Activated gamma-delta T cell treated with Interleukin-2 at 50 U/mL for 16 hours (primary cell): ENCODE measurements around the gene METTL17.
"Not testable (repeated sequence)": the region's sequence is repeated elsewhere in the genome, so short reads cannot be mapped to it uniquely, and the experiment has no call there.

ENCODE experiments used
- DNase-seq: peaks from one replicate; pipeline ENCODE4 v3.0.0-alpha.2; 2020

Gene METTL17

DNA sequence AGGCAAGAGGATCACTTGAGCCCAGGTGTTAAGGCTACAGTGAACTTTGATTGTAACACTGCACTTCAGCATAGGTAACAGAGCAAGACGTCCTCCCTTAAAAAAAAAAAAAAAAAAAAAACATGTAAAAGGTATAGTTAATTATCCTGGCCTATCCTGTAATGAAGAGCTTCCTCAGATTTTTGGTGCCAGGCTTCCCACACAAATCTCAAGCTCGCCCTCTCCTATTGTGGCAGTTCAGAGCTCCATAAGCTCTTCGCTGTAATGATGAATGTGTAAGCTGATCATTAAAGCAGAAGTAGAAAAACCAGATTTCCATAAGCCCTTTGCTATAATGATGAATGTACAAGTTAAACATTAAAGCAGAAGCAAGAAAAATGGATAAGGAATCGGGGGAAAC, 7.3 kb downstream of the METTL17 start:
- no peak for DNase-seq

DNA sequence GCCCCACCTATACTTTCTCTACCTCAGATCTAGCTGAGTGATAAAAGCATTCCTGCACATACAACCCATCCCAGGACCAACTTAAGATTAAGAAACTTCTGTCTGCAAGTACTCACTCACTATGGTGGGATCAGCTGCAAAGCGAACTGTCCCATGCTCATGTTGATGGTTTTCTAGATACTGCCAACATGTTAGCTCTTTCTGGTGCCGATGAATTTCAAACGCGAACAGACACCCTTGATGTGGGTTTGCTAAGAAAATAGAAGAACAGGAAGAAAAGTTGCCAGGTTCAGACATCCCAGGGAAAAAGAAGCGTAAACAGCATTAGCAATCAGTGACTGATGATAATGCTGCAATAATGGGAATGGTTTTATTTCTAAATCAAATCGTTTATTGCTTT, 7.8 kb downstream of the METTL17 start:
- DNase-seq, result no peak

DNA sequence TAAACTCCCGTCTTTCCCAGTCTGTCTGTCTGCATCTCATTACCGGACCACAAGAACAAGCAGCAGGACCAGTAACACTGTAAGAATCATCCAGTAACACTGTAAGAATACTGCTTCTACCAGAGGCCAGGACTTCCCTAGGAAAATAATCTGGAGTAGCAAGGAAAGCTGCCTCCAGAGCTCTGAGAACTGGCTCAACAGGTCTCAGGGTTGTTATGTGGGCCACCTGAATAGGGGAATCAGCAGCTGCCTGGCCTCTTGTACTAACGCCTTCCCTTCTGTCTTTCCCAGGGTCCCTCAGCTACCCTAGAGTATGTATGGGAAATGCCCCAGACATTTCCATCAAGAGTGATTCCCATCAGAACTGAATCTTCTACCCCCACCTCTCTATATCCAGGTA, 8.4 kb downstream of the METTL17 start:
- DNase-seq, result no peak

DNA sequence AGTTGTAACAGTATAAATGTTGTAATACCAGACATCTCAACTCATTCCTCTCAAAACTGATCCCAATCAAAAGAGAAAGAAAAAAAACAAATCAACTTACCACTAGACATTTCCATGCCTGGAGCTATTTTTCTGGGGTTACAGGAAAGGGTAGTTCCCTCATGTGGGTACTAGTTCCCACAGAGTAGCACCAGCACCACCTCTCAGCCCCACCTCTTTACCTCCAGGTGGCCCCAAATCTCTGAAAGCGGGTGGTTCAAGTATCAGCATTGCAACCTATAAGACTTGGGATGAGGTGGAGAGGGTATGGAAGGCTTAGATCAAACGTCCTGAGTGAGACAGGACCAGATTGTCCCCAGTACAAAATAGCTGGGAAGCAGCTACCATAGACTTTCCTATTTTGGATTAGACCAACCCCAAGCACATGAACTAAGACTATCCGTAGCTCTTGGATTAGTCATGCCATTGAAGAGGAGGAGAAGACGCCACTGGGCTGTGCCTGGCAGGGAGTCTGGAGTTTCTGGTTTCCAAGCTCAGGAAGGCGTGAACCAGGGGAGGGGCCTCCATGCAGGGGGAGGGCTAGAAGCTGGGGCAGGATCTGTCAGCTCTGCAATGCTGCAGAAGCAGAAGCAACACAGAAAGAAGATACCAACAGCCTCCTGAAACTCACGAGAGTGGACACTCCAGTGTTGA, 9.0 kb downstream of the METTL17 start, which contains the start of gene SLC39A2:
Gene SLC39A2 (plus strand): TSS at position 620 of the 693 bp plus-strand sequence. CDS start 154 bp downstream, outside the sequence.
- no peak for DNase-seq

DNA sequence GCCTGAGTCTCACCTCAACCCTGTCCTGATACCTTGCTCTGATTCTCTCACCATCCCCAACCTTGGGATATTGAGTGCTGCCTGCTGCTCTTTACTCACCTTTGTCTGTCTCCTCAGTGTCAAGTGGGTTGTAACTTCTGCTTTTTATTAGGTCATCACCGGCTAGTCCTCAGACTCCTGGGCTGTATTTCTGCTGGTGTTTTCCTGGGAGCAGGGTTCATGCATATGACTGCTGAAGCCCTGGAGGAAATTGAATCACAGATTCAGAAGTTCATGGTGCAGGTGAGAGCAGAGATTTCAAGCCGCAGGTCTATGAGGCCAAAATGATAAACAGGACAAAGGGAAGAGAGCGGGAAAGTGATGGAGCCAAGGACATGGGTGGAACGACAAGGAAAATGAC, 9.8 kb downstream of the METTL17 start:
- DNase-seq, result no peak

DNA sequence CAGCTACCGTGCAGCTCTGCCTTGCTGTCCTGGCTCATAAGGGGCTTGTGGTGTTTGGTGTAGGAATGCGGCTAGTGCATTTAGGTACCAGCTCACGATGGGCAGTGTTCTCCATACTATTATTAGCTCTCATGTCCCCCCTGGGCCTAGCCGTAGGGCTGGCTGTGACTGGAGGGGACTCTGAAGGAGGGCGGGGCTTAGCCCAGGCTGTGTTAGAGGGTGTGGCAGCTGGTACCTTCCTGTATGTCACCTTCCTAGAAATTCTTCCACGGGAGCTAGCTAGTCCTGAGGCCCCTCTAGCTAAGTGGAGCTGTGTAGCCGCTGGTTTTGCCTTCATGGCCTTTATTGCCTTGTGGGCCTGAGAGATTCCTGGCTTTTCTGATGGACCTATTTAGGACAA, 11.4 kb downstream of the METTL17 start:
- DNase-seq, result no peak

DNA sequence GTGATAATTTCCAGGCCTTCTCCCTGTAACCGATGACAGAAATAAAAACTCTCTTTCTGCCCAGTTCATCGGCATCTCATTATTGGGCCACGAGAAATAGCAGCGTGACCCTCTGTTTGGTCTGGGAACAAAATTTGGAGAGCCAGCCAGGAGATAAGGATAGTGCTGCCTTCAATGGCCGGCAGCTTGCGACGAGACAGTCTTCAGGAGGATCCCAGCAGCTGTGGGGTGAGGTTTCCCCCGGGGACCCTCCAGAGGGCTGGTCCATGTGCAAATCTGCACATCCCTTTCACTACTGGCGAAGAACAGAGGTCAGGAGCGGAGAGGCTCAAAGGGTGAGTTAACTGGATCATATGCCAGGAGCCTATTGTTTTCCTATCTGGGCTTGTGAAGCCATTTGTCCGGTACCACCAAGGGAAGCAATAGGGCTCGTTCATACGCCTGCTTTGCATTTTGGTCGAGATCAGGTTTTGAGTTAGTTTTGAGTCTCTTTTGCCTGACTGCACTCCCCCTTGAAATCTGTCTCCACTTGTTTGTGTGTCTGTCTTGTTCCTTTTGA, 14.1 kb downstream of the METTL17 start:
- no peak for DNase-seq

DNA sequence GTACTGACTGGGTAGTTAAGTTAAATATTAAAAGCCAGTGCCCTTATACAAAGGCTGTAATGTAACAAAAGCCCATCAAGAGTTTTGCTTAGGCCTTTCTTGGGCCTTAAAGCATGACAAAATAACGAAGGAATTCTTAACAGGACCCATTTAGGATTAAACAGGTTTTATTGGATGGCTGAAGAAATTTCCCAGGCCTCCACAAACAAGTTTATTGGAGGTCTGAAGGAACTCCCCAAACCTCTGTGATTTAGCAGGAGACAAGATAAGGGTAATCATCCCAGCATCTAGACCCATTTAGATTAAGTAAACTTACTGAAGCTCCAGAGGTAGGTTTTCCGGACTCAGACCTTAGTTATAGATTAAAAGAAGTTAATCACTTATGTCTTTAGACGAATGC, 19.9 kb downstream of the METTL17 start:
- DNase-seq, result not testable (repeated sequence)

DNA sequence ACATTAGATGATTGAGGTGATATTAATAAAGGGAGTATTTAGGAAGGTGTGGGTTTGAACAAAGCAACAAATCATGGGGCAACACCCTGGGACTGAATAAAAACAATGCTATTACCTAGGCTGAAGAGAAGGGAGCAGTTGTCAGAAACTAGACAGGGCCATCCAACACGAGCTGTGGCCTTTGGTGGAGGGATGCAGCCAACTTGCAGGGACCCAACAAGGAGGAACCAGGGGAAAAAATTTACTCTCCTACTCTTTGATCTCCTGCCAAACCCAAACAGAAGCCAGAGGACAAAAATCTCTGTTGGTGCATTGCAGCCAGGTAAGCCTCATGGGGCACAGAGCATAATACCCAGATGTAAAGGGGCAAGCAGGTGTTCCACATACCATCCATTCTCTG, 21.4 kb downstream of the METTL17 start:
- DNase-seq, result no peak

DNA sequence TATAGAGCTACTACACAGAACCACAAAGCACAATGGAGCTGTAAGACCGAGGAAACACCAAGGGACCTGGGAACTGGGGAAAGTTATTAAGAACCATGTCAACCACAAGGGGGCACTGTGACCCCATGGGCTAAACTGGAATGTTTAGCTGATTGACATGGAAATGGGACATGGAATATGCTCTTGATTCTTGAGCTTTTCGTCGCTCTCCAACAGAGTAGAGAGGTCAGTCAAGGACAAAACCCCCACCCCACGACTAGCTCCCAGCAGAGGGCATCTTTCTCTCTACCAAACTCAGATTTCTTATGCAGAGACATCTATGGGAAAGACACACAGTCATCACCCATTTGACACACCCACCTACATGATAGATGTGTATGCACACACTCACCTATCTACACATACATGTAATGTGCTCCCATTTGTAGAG, 25.0 kb downstream of the METTL17 start:
- peak; percentile 82 for DNase-seq

DNA sequence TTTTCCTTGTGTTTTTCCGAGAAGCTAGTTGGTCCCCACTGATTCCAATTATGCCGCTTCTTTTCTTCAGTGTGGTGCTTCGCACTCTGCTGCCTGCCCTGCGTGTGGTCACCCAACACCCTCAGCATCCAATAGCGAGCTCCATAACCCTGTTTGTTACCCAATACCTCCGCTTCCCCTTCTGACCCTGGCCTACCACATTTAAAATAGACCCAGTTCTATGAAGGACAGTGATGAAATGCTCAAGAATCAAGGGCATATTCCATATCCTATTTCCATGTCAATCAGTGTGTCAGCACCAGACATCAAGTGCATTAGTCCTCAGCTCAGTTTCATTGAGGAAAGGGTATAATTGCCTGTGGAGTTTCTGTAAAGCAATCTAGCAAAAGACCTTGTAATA, 25.5 kb downstream of the METTL17 start:
- no peak for DNase-seq

DNA sequence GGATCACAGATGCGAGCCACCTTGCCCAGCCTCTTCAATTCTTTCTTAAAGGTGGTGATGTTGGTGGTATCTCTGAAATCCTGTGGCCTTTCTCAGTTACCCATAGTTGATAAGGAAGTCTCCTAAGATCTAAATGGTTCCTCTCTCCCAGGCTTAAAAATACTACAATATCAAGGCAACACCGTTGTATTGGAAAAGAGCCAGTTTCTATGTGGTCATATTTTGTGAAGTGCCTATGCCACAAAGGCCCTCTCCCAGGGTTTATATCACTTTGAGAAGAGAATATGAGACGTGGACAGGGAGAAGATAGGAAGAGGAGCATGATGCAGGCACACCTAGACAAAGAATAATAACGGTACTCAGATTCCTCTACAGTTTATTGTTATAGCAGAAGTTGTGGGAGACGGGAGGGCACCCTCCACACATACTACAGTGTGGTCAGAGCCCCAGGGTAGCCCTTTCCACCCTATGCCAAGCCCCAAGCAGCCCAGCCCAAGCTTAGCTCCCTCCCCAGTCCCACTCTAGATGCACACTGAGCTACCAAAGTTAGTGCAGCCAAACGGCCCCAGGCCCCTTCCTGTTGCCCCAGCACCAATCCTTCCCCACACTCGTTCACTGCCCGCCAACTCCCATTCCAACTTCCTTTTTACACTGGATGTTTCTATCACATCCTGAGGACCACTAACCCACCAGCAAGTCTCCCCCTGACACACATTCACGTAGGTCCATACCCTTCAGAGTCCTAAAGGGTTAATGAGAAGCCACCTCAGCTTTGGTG, 26.8 kb downstream of the METTL17 start:
- DNase-seq, result no peak

DNA sequence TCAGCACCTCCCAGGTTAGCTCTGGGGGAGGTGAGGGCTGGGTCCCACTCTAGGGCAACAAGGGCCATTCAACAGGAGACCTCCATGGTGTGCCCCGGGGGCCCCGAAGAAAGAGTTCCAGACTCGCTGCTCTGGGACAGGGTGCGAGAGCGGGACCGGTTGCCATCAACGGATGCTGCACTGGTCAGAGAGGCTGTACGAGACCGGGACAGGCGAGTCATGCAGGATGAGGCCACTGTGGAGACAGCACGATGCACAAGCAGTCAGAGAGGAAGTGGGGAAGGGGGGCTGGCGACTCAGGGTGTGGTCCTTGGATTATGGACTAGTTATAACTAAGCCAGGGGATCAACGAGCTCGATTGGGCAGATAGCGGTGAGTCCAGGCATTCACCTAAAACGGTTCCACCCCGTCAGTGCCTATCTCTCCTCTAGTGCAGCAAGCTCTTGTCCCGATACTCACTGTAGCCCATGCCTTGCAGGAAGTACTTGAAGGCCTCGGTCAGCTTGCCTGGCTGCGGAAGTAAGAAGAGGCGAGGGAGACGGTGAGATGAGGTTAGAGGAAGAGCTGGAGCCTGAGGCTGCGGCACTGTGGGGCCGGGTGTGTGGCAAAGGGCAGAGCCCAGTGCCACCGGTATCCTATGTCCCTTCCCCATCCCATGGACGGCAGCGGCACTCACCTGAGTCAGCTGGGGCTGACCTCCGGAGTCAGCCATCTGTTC, 27.9 kb downstream of the METTL17 start:
- DNase-seq, result no peak

DNA sequence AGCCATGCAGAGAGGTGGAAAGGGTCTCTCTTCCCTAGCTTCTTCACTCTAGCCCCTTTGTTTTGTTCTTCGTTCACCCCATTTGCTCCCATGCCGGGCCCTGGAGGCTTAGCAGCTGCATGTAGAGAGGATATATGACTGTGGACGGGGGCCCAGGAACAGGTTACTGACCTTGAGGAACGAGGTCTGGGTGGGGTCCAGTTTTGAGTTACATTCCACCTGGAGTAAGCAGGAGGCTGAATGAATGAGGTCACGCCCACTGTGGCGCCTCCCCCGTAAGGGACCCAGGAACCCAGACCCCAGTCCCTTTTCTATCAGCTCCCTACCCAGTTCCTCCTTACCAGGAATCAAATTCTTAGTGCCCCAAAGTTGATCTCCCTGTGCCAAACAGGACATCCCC, 28.5 kb downstream of the METTL17 start:
- no peak for DNase-seq

DNA sequence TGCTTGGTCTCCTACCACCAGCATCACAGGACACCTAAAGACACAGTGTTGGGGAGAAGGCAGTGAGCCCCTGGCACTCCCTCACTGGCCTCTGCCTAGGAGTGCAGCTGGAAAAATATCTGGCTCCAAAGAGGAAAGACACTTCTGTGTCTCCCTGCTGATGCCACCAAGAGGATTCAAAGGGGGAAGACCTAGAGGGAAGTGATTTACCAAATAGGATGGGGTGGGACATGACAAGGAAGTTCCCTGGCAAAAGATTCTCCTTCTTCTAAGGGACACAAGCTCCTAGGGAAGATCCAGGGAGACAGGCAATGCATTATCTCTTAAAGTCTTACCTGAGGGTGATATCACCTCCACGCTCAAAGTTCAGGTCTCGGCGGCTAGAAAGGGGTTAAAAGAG, 29.0 kb downstream of the METTL17 start:
- no peak for DNase-seq

DNA sequence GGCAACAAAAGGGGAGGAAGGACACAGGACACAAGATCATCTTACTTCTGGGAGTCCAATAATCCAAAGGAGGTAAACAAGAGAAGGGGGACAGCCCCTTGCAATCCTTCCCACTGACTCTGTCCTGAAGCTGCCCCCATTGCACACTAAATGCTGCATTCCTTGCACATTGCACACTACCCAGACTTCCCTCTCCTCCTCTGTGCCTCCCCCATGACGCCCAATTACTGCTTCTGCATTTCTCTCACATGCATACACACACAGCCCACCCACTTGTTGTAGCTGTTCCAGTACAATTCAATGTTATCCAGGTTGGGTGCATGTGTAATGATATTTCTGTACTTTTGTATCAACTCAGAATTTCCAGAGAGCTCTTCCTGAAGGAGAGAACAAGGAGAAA, 29.6 kb downstream of the METTL17 start:
- DNase-seq, result no peak

DNA sequence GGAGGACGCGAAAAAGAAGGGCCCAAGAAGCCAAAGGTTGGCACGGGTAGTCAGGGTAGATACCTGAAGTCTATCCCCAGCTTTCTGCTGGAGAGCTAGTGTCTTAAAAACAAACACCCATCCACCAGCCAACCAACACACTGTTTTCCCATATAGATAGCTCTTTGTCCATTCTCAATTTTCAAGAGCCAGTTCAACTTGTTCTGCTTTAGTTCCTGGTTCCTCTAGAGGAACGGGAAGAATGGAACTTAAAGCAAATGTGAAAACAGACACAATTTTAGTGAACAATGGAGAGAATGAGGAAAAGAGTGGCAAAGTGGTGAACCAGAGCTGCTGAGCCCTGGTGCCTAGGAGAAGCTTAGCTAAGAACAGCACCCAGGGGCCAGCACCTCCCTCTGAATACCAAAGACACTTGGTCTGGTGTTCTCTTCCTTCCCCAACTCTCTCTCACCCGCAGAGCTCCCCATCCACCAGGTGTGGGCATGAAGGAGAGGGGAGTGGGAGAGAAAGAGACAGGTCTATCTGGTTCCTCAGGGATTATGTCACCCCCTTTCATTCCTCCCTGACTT, 31.3 kb downstream of the METTL17 start:
- no peak for DNase-seq

DNA sequence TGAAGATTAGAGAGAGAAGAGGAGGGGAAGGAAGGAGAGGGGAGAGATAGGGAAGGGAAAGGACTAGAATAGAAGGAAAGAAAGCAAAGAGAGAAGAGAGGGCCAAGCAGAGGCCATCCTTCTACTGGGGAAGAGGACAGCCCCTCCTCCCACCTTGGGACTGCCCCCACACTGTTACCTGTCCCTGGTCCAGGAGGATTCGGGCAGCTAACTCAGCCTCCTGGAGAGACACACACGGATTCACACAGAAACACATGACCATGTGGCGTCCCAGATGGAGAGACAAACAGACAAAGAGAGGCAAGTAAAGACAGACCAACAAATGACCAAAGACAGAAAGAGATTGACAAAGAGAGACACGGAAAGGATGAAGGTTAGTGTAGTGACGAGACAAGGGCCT, 32.9 kb downstream of the METTL17 start:
- DNase-seq, result no peak

DNA sequence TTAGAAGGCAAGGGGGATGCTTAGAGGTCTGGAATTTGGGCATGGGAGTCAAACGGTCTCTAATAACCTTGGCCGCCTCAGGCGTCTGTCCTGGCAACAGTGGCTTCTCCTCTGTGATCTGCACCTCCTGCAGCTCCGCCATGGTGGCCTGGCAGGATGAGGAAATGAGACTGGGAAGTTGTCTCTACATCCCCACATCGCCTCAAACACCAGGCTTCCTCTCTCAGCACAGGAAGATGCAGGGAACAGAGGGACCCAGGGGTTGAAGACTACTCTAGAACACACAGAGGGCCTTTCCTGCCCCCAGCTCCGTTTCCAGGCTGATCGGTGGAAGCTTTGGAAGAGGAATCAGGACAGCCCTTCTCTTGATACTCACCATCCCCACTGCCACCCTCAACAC, 33.4 kb downstream of the METTL17 start:
- DNase-seq, result no peak

DNA sequence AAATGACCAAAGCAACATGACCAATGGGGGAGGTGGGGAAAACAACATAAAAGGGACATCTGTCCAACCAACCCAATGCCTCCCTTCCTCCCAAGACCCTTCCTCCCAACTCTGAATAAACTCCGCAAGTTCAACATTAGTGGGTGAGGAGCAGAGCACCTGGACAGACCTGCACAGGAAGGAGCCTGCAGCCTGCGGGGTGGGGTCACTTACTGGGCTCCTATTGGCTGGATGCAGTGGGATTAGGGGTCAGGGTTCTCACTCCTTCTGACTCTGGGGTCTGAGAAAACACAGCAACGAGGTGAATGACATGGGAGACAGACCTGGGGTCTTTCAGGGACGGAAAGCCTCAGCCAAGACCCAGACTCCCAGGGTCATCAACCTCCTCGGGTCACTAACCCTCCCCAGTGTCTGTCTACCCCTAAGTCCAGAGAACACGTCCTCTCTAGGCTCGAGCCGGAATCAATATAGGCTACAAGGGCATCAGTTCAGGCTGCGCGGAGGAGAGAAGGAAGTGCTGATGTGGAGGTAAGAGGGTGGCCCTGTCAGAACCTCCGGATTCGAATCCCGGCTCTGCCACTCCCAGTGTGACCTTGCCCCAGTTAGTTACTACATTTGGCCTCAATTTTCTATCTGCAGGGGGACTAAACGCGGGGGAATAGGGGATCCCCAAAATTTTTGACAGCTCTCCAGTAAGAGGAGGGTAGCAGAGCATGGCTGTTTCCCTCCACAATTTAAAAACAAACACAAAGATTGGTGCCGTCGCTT, 34.2 kb downstream of the METTL17 start:
- no peak for DNase-seq

DNA sequence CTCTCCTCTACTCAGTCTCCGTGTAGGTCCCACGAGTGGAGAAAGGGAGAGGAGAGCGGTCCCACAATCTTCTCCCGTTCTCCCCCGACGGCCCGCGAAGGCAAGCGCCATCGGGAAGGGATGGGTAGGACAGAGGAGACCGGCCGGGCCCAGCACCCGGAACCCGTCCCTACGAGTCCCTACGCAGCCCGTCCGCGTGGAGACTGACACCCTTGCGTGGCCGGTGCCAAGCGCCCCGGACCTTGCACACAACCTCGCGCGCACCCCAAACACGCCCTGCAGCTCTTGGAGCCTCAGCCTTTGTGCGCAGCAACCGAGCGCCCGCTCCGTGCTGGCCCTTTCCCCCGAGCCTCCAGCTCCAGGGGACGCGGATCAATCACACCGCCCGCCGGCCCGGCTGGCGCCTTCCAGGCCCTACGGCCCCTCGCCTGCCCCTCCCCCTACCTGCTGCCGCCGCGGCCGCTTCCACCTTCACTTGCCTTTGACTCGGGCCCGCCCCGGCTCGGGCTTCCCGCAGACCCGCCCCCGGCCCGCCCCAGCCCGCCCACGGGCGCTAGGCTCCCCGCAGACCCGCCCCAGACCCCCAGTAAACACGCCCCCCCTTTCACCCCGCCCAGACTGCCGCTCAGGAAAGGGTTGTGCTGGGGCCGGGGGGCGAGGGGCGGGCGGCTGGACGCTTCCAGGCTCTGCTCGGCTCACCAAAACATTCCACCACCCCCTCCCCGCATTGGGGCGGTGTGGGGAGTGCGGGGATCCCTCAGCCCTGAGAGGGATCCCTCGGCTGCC, 35.0 kb downstream of the METTL17 start, which contains the start of gene NDRG2:
Gene NDRG2 (minus strand): TSS at position 477 of the 786 bp plus-strand sequence. CDS start 1,746 bp downstream, outside the sequence.
- DNase-seq, result peak; percentile 76
